D721Med (cell line): ENCODE measurements around the gene GATA6.

Experiments used
- DNase-seq: peaks from one replicate; pipeline ENCODE4 v3.0.0; 2011; ENCODE audit warnings: low spot score; ENCODE audit not compliant: insufficient read length
- FAIRE-seq: peaks from 2 replicates; lab custom pipeline; 2011; peaks lifted over from hg19 to GRCh38; lab: Jason Lieb, UNC
- TF ChIP-seq, protein P1 (sequence below): IDR thresholded peaks from 2 replicates; pipeline ENCODE4 v1.5.1; 2012; ENCODE audit warnings: mild to moderate bottlenecking, control low read depth; ENCODE audit not compliant: insufficient read depth; ENCODE audit errors: missing control alignments

The GATA6 gene

DNA sequence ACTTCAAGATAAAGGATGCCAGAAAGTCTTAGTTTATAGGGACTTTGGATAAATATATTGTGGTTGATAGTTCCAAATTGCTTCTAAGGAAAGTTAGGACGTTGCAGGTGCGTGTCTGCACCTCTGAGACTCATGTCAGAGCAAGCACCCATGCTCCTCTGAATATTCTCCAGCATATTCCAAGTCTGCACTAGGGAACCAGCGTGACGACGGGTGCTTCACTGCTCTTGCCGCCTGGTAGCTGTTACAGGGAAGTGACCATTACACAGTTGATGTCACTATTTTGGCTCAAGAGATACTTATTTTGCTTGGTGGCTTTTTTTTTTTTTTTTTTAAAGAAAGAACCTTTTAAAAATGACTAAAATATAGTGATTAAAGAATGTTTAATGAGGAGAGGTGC is 35.6 kb downstream of the GATA6 start:
- no peak for FAIRE-seq
- no peak for DNase-seq
- TF ChIP-seq, protein P1, sequence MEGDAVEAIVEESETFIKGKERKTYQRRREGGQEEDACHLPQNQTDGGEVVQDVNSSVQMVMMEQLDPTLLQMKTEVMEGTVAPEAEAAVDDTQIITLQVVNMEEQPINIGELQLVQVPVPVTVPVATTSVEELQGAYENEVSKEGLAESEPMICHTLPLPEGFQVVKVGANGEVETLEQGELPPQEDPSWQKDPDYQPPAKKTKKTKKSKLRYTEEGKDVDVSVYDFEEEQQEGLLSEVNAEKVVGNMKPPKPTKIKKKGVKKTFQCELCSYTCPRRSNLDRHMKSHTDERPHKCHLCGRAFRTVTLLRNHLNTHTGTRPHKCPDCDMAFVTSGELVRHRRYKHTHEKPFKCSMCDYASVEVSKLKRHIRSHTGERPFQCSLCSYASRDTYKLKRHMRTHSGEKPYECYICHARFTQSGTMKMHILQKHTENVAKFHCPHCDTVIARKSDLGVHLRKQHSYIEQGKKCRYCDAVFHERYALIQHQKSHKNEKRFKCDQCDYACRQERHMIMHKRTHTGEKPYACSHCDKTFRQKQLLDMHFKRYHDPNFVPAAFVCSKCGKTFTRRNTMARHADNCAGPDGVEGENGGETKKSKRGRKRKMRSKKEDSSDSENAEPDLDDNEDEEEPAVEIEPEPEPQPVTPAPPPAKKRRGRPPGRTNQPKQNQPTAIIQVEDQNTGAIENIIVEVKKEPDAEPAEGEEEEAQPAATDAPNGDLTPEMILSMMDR = no peak

DNA sequence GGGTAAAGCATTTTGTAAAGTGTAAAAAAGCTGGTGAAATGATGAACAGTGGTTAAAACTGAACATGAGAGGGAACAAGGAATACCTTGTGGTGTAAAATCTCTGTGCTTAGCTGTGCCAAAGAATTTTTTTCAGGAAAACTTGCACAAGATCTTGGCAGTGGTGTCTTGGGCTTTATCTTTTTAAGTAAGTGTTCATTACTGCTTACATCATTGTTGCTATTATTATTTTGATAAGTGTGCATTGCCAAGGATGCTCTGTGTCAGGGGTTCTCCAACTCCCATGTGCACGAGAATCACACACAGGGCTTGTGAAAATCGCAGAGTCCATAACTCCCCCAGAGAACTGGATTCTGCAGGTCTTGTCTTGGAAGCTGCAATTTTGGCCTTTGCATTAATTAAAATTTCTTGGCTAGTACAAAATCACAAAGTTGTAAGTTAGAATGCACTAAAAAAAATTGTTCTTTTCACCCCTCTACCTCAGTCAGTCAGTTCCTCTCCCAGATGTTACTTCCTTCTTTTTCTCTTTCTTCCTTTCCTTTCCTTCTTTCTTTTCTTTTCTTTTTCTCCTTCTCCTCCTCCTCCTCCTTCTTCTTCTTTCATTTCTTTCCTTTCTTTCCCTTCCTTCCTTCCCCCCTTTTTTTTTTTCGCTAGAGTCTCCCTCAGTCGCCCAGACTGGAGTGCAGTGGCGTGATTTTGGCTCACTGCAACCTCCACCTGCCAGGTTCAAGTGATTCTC is 37.8 kb downstream of the GATA6 start:
- no peak for FAIRE-seq
- TF ChIP-seq, protein P1 = no peak
- DNase-seq = no peak

DNA sequence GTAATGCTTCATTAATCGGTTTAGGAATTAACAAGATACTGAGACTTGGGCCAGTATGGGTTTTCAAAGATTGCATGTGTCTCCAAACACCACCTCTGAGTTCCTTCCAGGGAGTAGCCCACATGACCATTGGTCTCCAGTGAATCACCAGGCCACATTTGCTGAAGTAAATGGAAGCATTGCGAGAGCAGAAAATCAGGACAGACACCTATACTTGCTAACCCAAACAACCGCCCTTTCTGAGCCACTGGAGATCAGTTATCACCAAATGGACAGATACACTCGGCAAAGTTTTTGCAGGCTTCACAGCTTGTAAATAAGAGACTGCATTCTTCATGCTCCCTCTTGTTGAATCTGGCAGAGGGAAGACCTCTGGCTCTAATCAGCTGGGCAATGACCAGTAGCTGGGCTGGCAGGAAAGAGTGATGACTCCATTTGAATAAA is 40.9 kb downstream of the GATA6 start:
- FAIRE-seq (no peak), DNase-seq (no peak)
- TF ChIP-seq, protein P1 = no peak

DNA sequence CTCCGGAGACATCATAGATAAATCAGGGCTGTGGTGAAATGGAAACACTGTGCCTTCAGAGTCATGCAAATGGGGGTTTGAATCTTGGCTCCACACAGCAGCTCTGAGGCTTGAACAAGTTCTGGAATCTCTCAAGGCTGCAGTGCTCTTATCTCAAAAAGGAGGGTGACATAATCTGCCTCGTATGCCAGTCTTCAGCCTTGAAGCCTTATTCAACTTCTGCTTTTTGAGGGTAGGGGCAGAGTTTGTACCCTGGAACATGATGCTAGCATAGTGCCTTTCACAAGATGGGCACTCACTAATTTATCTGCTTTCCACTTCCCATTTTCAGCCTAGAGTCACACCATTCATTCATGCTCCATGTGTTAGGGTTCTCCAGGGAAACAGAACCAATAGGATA is 42.3 kb downstream of the GATA6 start:
- FAIRE-seq (no peak), DNase-seq (no peak)
- TF ChIP-seq, protein P1 = no peak

DNA sequence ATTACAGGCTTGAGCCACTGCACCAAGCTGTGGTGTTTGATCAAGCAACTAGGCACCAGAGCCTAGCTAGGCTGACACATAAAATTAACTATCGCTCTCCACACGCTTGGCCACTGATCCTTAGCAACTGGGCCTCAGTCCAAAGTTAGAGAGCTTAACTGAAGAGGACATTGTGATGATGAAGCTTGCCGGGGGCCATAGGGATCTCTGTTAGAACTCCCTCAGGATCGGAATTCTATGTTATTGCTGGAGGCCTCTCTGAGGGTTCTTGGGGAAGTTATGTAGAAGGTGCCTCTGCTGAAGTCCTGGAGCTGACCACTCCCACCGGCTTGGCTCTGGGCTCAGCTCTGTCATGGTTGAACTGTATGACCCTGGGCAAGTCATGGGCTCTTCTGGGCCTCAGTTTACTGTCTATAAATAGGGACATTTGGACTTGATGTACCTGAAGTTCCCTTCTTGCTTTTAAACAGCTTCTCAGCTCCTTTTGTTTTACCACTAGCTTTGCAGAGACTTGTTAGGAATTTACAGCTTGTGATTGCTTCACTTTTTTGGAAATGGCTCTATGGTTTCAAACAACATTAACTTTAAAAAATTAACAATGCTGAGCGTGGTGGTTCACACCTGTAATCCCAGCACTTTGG is 44.1 kb downstream of the GATA6 start:
- FAIRE-seq = no peak
- no peak for DNase-seq
- TF ChIP-seq, protein P1 = no peak

DNA sequence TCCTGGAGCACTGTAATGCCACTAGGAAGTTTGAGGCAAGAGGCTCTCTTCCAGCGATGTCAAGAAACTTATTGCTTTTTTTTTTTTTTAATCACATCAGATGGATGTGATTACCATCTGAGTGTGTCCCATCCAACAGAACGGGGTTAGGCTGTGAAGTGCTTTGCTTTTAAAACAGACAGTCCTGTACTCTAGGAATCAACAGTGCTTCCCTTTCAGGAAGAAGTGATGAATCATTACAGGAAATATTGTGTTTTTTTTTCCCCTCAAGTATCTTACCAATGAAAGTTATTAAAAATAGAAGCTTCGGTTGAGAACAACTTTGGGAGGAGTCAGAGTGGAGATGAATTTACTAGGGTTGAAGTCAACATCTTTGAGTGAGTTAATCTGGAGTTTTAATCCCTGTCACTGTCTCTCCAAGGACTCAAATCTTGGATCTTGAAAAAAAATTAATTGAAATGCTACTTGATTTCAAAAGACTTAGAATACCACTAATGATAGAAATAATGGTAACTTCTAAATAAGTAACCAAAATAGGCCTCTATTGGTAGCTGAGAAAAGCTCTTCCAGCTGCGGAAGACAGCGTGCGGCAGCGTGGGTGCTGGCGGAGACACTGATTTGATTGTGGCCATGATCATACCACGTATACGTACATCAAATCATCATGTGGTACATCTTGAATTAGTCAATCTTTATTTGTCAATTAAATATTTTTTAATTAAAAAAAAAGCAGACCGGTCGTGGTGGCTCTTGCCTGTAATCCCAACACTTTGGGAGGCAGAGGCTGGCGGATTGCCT is 45.5 kb downstream of the GATA6 start:
- DNase-seq = no peak
- TF ChIP-seq, protein P1 = no peak
- FAIRE-seq = no peak
